ENCODE results near the gene RPL27.

DNA sequence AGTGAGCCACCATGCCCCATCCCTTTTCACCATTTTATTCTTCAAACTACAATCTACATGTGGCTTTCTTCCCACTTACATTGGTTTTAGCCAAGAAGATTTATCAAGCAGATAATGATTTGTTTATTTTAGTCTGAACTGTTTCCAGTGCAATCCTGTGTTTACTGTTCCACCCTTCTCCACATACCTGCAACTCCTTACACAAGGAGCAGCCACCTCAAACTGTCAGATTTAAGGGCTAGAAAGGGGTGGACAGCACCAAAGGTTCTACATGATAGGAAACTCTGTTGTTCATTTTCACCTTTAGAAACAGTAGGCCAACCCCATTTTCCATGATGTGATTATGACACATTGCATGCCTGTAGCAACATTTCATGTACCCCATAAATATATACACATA is 16.0 kb upstream of the RPL27 start:
- TF ChIP-seq CTCF (IDR thresholded peaks at IDR 0.05; ENCODE audit: low read depth, low read length, missing input control): no peak
- no peak for TF ChIP-seq FOXA1 (IDR thresholded peaks at IDR 0.05)
- no peak for TF ChIP-seq GABPA (IDR thresholded peaks at IDR 0.05 in 1 of 2, conservative IDR thresholded peaks at IDR 0.05 in 1 of 2)
- TF ChIP-seq, protein P1, sequence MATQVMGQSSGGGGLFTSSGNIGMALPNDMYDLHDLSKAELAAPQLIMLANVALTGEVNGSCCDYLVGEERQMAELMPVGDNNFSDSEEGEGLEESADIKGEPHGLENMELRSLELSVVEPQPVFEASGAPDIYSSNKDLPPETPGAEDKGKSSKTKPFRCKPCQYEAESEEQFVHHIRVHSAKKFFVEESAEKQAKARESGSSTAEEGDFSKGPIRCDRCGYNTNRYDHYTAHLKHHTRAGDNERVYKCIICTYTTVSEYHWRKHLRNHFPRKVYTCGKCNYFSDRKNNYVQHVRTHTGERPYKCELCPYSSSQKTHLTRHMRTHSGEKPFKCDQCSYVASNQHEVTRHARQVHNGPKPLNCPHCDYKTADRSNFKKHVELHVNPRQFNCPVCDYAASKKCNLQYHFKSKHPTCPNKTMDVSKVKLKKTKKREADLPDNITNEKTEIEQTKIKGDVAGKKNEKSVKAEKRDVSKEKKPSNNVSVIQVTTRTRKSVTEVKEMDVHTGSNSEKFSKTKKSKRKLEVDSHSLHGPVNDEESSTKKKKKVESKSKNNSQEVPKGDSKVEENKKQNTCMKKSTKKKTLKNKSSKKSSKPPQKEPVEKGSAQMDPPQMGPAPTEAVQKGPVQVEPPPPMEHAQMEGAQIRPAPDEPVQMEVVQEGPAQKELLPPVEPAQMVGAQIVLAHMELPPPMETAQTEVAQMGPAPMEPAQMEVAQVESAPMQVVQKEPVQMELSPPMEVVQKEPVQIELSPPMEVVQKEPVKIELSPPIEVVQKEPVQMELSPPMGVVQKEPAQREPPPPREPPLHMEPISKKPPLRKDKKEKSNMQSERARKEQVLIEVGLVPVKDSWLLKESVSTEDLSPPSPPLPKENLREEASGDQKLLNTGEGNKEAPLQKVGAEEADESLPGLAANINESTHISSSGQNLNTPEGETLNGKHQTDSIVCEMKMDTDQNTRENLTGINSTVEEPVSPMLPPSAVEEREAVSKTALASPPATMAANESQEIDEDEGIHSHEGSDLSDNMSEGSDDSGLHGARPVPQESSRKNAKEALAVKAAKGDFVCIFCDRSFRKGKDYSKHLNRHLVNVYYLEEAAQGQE (IDR thresholded peaks at IDR 0.05): no peak
- TF ChIP-seq, protein P2, sequence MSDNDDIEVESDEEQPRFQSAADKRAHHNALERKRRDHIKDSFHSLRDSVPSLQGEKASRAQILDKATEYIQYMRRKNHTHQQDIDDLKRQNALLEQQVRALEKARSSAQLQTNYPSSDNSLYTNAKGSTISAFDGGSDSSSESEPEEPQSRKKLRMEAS (IDR thresholded peaks at IDR 0.05): no peak
- no peak for TF ChIP-seq YY1 (IDR thresholded peaks at IDR 0.05)
